GM19099 (cell line): ENCODE results near the gene ERBB4.

Experiments
- POLR2A ChIP-seq: IDR thresholded peaks from 3 replicates; pipeline ENCODE4 v1.6.1; 2011; ENCODE audit warnings: low read depth; ENCODE audit not compliant: insufficient read length; ENCODE audit errors: extremely low read depth

ERBB4 gene

GRCh38 chr2:212314680-212315079 lies 223.9 kb downstream of the ERBB4 start:
- TF ChIP-seq POLR2A: no peak

GRCh38 chr2:212311807-212312404 lies 226.7 kb downstream of the ERBB4 start:
- TF ChIP-seq POLR2A: no peak

GRCh38 chr2:212299943-212300342 lies 238.7 kb downstream of the ERBB4 start:
- TF ChIP-seq POLR2A: no peak

- TF ChIP-seq POLR2A: no peak
Measured at GRCh38 chr2:212299333-212299732, 239.3 kb downstream of the ERBB4 start.

GRCh38 chr2:212295571-212295970 lies 243.0 kb downstream of the ERBB4 start:
- no peak for TF ChIP-seq POLR2A

GRCh38 chr2:212294816-212295215 lies 243.8 kb downstream of the ERBB4 start:
- no peak for TF ChIP-seq POLR2A

- TF ChIP-seq POLR2A: no peak
Measured at GRCh38 chr2:212289301-212289700, 249.3 kb downstream of the ERBB4 start.

GRCh38 chr2:212288308-212288707 lies 250.3 kb downstream of the ERBB4 start:
- no peak for TF ChIP-seq POLR2A

GRCh38 chr2:212284166-212284565 lies 254.4 kb downstream of the ERBB4 start:
- no peak for TF ChIP-seq POLR2A

GRCh38 chr2:212282671-212283261 lies 255.8 kb downstream of the ERBB4 start:
- TF ChIP-seq POLR2A: no peak

- no peak for TF ChIP-seq POLR2A
Measured at GRCh38 chr2:212276813-212277212, 261.8 kb downstream of the ERBB4 start.

GRCh38 chr2:212274215-212274614 lies 264.4 kb downstream of the ERBB4 start:
- no peak for TF ChIP-seq POLR2A

- TF ChIP-seq POLR2A: no peak
Measured at GRCh38 chr2:212271583-212271982, 267.0 kb downstream of the ERBB4 start.

- TF ChIP-seq POLR2A: no peak
Measured at GRCh38 chr2:212269005-212269404, 269.6 kb downstream of the ERBB4 start.

GRCh38 chr2:212266297-212266696 lies 272.3 kb downstream of the ERBB4 start:
- no peak for TF ChIP-seq POLR2A

- no peak for TF ChIP-seq POLR2A
Measured at GRCh38 chr2:212265777-212266176, 272.8 kb downstream of the ERBB4 start.

GRCh38 chr2:212264187-212264586 lies 274.4 kb downstream of the ERBB4 start:
- no peak for TF ChIP-seq POLR2A
